CD4-positive, alpha-beta T cell treated with Interleukin-15 for 1 hour (primary cell): ENCODE results near the gene COMMD4.
A peak's percentile ranks its signal among the peaks of the same experiment; 100 is the strongest.
"Not testable (repeated sequence)": the region's sequence is repeated elsewhere in the genome, so short reads cannot be mapped to it uniquely, and the experiment has no call there.

ENCODE experiments used
- DNase-seq: peaks from one replicate; pipeline ENCODE4 v3.0.0-alpha.2; 2020

Gene COMMD4

DNA sequence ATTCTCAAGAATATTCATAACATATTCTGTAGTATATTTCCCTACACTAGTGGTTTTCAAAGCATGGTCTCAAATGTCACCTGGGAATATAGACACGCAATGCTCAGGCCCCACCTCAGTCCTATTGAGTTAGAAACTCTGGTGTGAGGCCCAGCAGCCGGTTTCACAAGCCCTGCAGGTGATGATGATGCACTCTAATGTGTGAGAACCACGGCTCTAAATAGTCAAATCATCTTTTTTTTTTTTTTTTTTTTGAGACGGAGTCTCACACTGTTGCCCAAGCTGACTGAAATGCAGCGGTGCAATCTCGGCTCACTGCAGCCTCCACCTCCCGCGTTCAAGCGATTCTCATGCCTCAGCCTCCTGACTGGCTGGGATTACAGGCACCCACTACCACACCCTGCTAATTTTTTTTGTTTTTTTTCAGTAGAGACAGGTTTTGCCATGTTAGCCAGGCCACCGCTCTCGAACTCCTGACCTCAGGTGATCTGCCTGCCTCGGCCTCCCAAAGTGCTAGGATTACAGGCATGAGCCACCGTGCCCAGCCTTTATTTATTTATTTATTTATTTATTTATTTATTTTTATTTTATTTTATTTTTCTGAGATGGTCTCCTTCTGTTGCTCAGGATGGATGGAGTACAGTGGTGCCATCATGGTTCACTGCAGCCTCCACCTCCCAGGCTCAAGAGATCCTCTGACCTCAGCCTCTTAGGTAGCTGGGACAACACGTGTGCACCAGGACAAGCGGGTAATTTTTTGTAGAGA, 2.0 kb upstream of the COMMD4 start:
- DNase-seq = not testable (repeated sequence)

DNA sequence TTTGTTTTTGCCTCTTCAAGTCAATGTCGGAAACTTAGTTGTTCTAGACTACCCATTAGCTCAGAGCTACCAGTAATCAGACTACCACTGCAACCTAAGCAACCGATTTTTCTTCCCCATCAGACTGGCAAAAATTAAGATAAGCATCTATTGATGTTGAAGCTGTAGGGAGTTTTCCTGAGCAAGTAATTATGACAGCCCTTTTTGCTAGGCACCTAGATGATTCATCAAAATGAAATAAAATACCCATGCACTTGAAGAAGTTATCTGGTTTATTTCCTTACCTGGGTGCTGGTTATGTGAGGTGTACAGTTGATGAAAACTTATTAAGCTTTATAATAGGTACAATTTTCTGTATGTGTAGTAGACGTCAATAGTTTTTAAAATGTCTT, 554 bp upstream of the COMMD4 start:
- DNase-seq = no peak

DNA sequence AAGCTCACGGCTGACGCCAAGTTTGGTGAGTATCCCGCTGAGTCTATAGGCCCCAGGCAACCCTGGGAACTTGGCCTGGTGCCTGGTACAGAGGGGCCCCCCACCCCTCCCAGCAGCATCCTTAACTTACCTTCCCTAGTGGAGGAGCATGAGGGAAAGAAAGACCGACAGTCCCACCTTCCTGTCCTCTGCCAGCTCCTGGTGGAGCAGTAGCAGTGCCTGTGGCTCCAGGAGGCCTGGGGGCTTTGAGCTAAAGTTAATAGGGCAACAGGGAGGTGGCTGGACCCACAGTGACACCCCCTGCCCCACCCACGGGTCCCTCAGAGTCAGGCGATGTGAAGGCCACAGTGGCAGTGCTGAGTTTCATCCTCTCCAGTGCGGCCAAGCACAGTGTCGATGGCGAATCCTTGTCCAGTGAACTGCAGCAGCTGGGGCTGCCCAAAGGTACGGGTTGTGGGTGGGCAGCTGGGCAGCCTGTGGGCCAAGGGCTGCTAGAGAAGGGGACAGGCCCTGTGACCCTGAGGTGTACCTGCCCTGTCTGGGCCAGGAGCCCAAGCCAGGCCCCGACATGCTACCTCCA, 2.9 kb downstream of the COMMD4 start:
- DNase-seq = no peak

DNA sequence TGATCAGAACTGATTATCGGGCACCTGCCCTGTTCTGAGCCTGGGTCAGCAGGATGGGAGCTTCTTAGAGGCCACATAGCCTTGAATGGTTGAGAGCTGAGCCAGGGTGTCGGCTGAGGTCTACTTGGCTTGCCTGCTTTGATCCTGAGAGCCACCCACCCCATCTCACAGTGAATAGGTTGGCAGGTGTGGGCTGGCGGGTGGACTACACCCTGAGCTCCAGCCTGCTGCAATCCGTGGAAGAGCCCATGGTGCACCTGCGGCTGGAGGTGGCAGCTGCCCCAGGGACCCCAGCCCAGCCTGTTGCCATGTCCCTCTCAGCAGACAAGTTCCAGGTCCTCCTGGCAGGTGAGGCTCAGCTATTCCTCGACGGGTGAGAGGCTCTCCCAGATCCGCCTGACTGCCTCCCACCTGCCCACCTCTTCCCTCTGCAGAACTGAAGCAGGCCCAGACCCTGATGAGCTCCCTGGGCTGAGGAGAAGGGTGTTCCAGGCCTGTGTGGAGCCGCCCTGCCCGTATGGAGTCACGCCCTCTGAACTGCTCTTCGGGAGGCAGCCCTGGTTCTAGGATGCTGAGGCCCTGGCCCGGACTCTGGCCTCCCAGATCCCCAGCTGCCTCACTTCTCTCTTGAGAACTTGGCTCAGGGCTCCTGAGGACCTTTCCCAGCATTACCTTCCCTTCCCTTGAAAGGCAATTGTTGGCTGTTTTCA, 3.8 kb downstream of the COMMD4 start:
- DNase-seq = no peak

DNA sequence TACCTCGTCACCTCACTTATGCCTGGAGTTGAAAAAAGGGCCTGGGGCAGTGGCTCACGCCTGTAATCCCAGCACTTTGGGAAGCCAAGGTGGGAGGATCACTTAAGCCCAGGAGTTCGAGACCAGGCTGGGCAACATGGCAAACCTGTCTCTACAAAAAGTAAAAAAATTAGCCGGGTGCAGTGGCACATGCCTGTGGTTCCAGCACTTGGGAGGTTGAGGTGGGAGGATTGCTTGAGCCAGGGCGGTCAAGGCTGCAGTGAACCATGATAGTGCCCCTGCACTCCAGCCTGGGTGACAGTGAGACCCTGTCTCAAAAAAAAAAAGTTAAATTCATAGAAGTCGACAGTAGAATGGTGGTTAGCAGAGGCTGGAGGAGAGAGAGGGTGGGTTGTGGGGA, 6.4 kb downstream of the COMMD4 start:
- no peak for DNase-seq

DNA sequence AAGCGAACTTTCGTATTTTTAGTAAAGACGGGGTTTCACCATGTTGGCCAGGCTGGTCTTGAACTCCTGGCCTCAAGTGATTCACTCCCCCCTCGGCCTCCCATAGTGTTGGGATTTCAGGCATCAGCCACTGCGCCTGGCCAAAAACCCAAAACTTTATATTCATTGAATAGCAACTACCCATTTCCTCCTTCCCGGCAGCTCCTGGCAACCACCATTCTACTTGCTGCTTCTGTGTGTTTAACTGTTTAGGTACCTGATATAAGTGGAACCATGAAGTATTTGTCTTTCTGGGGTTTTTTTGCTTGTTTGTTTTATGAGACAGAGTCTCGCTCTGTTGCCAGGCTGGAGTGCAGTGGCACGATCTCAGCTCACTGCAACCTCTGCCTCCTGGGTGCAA, 8.1 kb downstream of the COMMD4 start:
- DNase-seq = not testable (repeated sequence)

DNA sequence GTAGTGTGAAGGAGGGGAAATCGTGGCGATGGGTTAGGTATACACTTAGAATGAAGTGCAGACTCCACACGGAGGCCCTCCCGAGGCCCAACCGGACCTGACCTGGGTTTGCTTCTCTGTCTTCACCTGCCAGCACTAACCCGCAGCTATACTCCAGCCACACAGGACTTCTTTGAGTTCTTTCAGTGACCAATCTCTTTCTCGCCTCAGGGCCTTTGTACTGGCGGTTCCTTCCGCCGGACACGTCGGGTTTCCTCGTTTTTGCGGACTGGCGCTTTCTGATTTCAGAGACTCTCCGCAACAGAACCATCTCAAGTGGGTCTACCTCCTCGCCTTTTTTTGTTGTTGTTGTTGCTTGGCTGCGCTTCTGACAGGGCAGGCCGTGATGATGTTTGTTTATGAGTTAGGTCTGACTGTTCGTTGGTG, 10.9 kb downstream of the COMMD4 start, which contains the start of gene NEIL1:
TSS of gene NEIL1 (plus strand) at position 244 of the 426 bp plus-strand sequence. CDS start 1,867 bp downstream, outside the sequence.
- DNase-seq = no peak

DNA sequence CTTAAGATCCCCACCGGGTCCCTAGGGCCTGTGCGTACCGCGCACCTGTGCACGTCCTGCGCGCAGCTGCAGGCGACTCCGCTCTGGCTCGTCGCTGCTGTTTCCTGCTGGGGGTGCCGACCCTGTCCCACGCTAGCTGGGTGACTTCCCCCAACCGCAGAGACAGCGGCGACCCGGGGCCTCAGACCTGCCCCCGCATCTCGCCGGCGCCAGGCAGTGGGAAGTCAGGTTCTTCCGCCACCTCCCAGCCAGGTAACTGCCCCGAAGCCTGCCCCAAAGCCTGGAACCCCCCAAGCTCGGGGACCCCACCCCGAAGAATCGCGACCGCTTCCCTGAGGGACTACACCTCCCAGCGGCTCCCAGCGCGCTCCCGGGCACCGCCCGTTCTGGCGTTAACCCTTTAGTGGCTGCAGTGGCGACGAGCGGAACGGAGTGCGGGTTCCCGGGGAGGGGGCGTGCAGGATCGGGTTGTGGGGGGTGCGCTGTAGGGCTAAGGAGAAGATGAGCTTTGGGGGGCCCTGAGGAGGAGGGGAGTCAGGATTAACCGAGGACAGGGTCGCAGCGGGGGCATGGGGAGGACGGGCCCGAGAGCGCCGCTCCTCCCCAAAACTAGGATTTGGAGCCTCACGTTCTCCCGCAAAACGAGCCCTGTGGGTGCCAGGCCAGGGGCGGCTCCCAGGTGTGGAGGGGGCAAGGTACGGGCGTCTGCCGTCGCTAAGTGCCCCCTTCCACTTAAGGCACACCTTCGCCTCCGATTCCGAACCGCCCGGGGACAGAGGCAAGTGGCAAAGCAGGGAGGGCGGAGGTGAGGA, 11.6 kb downstream of the COMMD4 start:
- peak; percentile 88 for DNase-seq

DNA sequence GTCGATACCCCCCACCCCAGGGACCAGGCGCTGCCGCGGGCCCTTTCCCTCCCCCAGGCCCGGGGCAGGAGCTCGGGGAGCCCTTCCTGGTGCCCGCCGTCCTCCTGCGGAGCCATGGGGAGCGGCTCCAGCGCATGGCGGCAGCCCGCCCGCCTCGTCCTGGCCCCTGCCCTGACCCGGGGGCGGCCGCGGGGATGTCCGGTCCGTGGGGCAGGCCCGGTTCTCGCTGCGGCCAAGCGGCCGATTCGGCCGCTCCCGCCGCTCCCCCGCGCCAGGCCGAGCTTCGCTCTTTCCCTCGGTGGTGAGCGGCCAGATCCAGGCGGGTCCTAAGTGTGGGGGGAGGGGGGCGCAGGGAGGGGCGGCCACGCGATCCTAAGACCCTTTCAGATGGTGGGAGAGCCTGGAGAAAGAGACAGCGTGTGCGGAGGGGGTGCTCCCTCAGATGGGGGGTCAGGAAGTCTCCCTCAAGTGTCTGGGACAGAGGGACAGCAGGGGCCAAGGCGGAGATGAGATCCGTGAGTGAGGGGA, 12.2 kb downstream of the COMMD4 start:
- no peak for DNase-seq

DNA sequence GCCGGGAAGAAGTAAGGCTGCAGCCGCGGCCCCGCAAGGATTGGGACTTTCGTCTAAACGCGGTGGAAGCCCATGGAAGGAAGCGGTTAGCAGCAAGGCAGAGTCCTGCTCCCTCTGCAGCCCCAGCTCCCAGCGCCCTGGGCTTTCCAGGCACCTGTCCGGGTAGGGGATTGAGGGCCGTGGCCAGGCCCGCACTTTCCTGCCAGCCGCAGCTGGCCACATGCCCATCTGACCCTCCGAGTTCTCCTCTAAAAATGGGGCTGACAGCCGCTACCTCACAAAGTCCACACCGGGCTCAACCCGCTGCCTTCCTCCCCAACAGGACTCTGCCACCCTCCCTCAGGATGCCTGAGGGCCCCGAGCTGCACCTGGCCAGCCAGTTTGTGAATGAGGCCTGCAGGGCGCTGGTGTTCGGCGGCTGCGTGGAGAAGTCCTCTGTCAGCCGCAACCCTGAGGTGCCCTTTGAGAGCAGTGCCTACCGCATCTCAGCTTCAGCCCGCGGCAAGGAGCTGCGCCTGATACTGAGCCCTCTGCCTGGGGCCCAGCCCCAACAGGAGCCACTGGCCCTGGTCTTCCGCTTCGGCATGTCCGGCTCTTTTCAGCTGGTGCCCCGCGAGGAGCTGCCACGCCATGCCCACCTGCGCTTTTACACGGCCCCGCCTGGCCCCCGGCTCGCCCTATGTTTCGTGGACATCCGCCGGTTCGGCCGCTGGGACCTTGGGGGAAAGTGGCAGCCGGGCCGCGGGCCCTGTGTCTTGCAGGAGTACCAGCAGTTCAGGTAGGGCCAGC, 12.9 kb downstream of the COMMD4 start:
- DNase-seq = no peak

DNA sequence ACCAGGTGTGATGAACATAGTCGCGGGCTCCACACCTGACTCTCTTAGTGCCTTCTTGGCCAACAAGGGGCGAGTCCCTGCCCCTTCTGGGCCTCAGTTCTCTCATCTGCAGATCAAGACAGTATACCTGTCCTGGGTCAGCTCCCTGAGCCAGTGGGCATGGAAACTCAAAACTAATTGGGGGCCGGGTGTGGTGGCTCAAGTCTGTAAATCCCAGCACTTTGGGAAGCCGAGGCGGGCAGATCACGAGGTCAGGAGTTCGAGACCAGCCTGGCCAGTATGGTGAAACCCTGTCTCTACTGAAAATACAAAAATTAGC, 13.4 kb downstream of the COMMD4 start:
- not testable (repeated sequence) for DNase-seq

DNA sequence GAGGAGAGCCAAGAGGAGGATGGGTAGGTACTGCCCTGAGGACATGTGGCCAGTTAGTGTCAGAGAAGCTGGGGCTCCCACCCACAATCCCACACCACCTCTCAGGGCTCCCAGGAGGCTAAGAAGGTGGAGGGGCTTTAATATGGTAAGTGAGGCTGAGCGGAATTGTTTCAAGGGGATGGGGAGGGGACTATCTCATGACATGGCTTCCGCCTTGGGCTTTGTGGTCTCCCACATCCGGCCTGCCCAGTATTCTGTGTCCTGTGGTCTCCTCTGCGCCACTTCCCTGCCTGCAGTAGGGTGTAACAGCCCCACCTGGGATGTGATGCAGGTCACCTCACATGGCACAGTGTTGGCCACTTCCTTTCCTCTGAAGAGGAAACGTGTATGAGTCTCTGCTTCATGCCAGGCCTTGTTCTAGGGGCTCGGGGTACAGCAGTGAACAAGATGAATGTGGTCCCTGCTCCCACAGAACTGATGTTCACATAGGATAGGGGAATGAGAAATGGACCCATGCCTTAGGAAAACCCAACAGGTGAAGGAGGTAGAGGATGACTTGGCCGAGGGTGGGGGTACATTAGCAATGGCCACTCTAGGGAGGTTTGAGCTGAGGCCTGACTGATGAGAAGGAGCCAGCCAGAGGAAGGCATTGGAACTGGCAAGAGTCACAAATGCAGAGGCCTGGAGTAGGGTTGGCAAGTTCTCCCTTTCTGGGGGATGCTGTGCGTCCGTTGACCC, 14.2 kb downstream of the COMMD4 start:
- DNase-seq = peak; percentile 92

DNA sequence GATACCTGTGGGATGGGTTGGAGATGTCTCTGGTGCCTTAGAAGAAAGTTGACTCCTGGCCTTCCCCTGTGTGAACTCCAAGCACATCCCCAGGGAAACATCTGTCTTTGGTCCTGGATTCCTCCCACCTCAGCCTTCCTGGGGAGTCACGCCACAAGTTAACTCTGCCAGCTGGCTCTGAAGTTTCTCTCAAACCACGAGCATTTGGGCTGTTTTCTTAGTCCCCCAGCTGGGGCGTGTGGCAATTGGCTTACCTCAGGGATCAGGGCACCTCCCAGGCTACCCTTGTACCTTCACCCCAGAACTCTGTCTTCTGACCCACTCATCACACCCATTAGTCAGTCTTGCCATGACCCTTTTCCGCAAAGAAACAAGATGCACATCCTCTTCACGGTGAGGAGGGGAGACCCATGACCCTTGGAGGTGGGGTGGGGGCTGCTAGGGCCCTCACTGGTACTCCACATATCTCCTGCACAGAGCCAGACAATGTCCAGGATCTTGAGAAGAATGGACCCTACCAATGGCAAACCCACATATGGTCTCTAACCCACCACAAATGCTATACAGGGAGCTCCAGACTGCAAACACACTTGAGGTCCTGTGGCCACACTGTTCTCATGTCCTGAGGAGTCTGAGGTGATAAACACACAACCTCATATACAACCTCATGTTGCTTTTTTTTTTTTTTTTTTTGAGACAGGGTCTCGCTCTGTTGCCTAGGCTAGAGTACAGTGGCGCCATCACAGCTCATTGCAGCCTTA, 14.9 kb downstream of the COMMD4 start:
- DNase-seq = no peak

DNA sequence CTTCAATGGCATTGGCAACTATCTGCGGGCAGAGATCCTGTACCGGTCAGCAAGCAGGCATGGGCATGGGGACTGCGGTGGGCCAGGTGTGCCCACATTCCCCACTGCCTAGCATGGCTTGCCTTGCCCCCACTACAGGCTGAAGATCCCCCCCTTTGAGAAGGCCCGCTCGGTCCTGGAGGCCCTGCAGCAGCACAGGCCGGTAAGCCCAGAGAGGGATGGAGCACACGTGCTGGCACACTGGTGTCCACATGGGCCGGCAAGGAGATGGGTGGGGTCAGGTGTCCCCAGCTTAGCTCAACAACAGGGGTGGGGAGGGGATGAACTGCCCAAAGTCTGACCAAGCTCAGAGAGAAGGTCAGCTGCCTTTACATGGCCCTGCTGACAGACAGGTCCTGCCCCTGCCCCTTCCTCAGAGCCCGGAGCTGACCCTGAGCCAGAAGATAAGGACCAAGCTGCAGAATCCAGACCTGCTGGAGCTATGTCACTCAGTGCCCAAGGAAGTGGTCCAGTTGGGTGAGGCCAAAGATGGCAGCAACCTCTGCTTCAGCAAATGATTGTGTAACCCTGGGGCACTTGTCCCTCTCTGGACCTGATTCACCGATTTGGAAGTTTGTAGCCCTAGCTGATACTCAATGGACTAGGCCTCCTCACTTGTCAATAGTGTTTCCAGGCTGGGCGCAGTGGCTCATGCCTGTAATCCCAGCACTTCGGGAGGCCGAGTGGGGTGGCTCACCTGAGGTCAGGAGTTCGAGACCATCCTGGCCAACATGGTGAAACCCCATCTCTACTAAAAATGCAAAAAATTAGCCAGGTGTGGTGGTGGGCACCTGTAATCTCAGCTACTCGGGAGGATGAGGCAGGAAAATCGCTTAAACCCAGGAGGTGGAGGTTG, 16.6 kb downstream of the COMMD4 start:
- no peak for DNase-seq

DNA sequence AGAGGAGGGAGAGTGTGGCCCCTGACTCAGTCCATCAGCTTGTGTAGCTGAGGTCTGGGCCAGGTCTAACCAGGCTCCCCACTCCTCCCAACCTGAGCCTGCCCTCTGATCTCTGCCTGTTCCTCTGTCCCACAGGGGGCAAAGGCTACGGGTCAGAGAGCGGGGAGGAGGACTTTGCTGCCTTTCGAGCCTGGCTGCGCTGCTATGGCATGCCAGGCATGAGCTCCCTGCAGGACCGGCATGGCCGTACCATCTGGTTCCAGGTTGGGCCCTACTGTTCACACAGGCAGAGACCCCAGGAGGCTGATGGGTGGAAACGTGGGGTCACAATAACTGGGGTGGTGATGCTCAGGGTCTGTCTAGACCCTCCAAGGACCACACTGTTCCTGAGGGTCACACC, 17.7 kb downstream of the COMMD4 start:
- no peak for DNase-seq

DNA sequence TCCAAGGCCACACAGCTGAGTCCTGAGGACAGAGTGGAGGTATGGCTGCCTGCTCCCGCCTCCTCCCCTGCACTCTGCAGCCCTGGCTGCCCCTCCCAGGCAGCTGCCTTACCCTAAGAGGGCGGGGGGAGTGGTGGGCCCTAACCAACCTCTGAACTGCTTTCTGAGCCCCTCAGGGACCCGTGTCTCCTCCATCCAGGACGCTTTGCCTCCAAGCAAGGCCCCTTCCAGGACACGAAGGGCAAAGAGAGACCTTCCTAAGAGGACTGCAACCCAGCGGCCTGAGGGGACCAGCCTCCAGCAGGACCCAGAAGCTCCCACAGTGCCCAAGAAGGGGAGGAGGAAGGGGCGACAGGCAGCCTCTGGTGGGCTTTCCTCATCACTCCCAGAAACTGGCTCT, 18.6 kb downstream of the COMMD4 start:
- DNase-seq = no peak

DNA sequence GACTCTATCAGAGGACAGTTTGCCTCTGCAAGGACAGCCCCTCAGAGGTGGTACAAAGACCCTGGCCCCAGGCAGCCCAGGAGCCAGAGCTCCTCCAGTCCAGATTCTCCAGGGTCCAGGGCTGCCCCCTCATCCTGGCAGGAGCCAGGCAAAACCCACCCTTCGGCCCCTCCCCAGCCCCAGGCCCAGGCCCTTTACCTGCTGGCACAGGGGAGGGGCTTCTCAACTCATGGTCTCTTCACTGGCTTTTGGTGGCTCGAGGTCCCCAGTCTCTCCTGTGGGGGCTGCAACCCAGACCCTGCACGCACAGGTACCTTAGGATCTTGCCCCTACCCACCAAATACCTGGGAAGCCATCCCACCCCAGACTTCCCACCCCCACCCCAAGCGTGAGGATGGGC, 19.5 kb downstream of the COMMD4 start:
- DNase-seq = no peak

DNA sequence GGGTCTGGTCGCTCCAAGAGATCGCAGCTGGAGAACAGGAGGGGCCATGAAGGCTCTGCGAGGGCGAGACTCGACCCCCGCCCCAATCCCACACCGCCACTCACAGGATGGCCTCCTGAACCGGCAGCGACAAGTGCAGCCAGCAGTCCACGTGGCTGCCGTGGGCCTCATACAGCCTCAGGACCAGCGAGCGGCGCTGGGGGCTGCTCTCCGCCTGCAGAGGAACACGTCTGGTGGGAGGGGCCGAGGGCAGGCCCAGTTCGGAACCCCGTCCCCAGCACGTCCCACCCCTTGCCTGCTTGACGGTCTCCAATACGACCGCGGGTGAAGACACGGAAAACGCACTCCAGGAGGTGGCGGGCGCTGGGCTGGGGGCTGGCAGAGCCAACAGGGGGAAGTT, 20.1 kb downstream of the COMMD4 start:
- no peak for DNase-seq

DNA sequence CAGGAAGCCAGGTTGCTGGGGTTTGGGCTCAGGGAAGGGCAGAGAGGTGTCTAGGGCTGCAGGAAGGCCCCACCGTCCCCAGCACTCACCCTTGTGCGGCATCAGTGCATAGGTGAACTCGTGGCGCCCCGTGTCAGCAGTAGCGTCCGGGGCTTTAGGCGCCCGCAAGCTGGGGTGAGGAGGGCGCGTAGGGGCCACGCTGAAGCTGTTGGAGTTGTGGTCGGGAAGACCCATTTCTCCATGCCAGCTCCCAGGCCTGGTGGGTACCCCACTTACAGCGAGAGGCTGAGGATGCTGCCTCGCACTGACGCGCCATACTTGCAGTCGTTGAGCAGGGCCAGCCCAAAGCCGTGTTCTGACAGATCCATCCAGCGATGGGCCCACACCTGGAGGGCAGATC, 20.7 kb downstream of the COMMD4 start:
- no peak for DNase-seq
